ENCODE data around the gene PDYN. TPM values are rescaled to one million over a fixed set of nuclear protein-coding genes. Genes with fewer than 3 reads are reported as not detected.

Gene PDYN
- total RNA-seq, 2 experiments from 2014 or later: not detected

DNA sequence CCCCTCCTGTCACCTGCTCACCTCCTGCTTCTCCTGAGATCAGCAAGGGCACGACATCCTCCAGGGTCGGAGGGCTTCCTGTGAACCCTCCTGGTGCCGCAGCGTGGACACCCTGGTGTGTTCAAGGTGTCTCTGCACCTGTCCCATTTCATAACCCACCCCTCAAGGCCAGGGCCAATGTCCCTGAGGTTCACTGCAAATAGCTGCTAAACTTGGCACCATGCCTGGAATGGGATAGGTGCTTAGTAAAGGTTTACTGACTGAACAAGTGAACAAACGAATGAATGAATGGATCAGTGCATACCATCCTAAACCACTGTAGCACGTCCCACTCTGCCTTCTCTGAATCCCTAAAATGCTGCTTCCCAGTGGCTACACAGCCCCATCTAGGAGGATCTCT is 63.7 kb downstream of the PDYN start:
- no peak for ATAC-seq
- DNase-seq: no peak
- TF ChIP-seq CTCF (IDR thresholded peaks at IDR 0.05): no peak
- Mint-ChIP-seq H3K27ac (no peak overlapping the region), H3K9me3 (no peaks in the 10 kb centered on the region), H3K36me3 (ENCODE audit: low read depth) (no peaks in the 10 kb centered on the region), H3K4me3 (no peak overlapping the region), H3K4me1 (ENCODE audit: low read depth) (no peaks in the 10 kb centered on the region), H3K27me3 (peaks cover 22% of the 10 kb centered on the region)
- CTCF ChIA-PET: no interaction called here
- POLR2A ChIA-PET: no interaction called here
- intact Hi-C loops (cut with micrococcal nuclease): no loop called here

- no peak overlapping the region for H3K27ac Mint-ChIP-seq
- no peak for TF ChIP-seq CTCF (IDR thresholded peaks at IDR 0.05)
- POLR2A ChIA-PET: no interaction called here
- no peaks in the 10 kb centered on the region for H3K4me1 Mint-ChIP-seq (ENCODE audit: low read depth)
- intact Hi-C loops (cut with micrococcal nuclease): no loop called here
- no peak overlapping the region for H3K4me3 Mint-ChIP-seq
- DNase-seq: no peak
- no peaks in the 10 kb centered on the region for H3K36me3 Mint-ChIP-seq (ENCODE audit: low read depth)
- CTCF ChIA-PET: no interaction called here
- H3K9me3 Mint-ChIP-seq: no peaks in the 10 kb centered on the region
- ATAC-seq: no peak
- H3K27me3 Mint-ChIP-seq: peaks cover 18% of the 10 kb centered on the region
Measured at GRCh38 chr20:1929460-1929859, 64.4 kb downstream of the PDYN start.

DNA sequence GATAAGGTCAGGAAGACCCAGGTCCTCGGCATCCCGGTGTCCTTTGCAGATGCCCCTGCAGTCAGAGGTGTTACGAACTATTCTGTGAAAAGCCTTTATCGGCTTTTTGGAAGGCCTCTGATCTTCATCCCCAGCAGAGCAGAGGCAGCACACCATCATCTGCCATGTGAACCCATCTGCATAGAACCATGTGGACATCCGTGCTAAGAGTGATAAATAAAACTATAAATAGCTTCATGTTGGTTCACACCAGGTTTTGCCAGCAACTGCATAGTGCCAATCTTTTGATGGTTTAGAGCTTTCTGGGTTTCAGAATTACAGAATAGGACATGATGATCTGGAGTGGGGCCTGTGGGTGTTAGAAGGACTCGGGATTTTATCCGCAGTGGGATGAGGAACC is 65.1 kb downstream of the PDYN start:
- intact Hi-C loops (cut with micrococcal nuclease): no loop called here
- TF ChIP-seq CTCF (IDR thresholded peaks at IDR 0.05): no peak
- ATAC-seq: no peak
- ChIA-PET CTCF (no interaction called here), POLR2A (no interaction called here)
- H3K27me3 Mint-ChIP-seq: peaks cover 18% of the 10 kb centered on the region
- H3K4me1 Mint-ChIP-seq (ENCODE audit: low read depth): no peaks in the 10 kb centered on the region
- H3K4me3 Mint-ChIP-seq: no peak overlapping the region
- H3K36me3 Mint-ChIP-seq (ENCODE audit: low read depth): no peaks in the 10 kb centered on the region
- H3K27ac Mint-ChIP-seq: no peak overlapping the region
- DNase-seq: no peak
- no peaks in the 10 kb centered on the region for H3K9me3 Mint-ChIP-seq

Other genes starting within 250 kb of the PDYN start
- under 1 TPM; 0.09 TPM for gene SIRPA, start 98.7 kb downstream of the PDYN start, total RNA-seq
- gene STK35, start 107.8 kb upstream of the PDYN start, total RNA-seq: 10 to 100 TPM; 18.0 to 18.4 TPM